Panc1 (cell line): Measurements from ENCODE around the gene CCDC167.

Experiments used
- CTCF ChIP-seq: fragments of 450-650 bp; IDR thresholded peaks from 2 replicates; pipeline ENCODE4 v1.5.1; 2017; ENCODE audit warnings: mild to moderate bottlenecking
- POLR2AphosphoS5 ChIP-seq: IDR thresholded peaks from 2 replicates; pipeline ENCODE4 v1.6.1; 2012; ENCODE audit warnings: mild to moderate bottlenecking, low read depth, low read length, moderate library complexity
- TCF7L2 ChIP-seq: IDR thresholded peaks from 2 replicates; pipeline ENCODE4 v1.6.1; 2011; ENCODE audit warnings: mild to moderate bottlenecking, low read depth, low read length, inconsistent platforms

GRCh38 chr6:37535428-37535758 is 35.7 kb upstream of the CCDC167 start:
- TF ChIP-seq CTCF: no peak
- TF ChIP-seq TCF7L2: no peak
- TF ChIP-seq POLR2AphosphoS5: no peak
